Caco-2 (cell line): ENCODE measurements around the gene KLHL6. TPM values are rescaled to one million over a fixed set of nuclear protein-coding genes. Genes with fewer than 3 reads are reported as not detected.
A peak's percentile ranks its signal among the peaks of the same experiment; 100 is the strongest.

Experiments
- BruUV-seq: library from RNA; stranded (reverse); fragments of 400-500 nt; replicated peaks from 2 replicates; lab custom pipeline; 2021; lab: Mats Ljungman, UMichigan
- CTCF ChIA-PET: fragments of 300-600 bp; sonication (Branson Sonifier 250); formaldehyde crosslinking; loops from one replicate; lab custom pipeline; 2022; ENCODE audit warnings: antibody characterized with exemption; lab: Charles Lee
- POLR2A ChIA-PET: fragments of 300-600 bp; sonication (Branson Sonifier 250); formaldehyde crosslinking; loops from one replicate; lab custom pipeline; 2022; ENCODE audit warnings: antibody characterized with exemption; lab: Charles Lee
- DNase-seq, 2 experiments: peaks; one replicate each; pipeline versions ENCODE4 v3.0.0 to v3.0.0-alpha.2; 2020 to 2022
- H3K27me3 ChIP-seq: replicated peaks from 2 replicates; pipeline ENCODE4 v1.6.0; 2011; ENCODE audit warnings: low read length; ENCODE audit not compliant: control insufficient read depth, insufficient read depth
- H3K36me3 ChIP-seq: 2 replicates; pipeline ENCODE4 v1.5.1; 2011; ENCODE audit warnings: low read length; ENCODE audit not compliant: control insufficient read depth, insufficient read depth
- H3K4me1 ChIP-seq: fragments of 250-450 bp; sonication (Bioruptor Pico); 2 replicates; pipeline ENCODE4 v1.5.1; 2020; ENCODE audit warnings: mild to moderate bottlenecking
- H3K4me3 ChIP-seq: 2 replicates; pipeline ENCODE4 v1.5.1; 2011; ENCODE audit warnings: low read depth, mild to moderate bottlenecking, control low read depth, low read length
- H3K9me3 ChIP-seq: fragments of 250-450 bp; sonication (Bioruptor Pico); 2 replicates; pipeline ENCODE4 v1.5.1; 2020; ENCODE audit warnings: mild to moderate bottlenecking, moderate library complexity
- H3K27ac Mint-ChIP-seq: one replicate; pipeline ENCODE4 v1.8.0; 2022; ENCODE audit warnings: mixed read lengths; ENCODE audit not compliant: unreplicated experiment
- H3K27me3 Mint-ChIP-seq: one replicate; pipeline ENCODE4 v1.8.0; 2022; ENCODE audit warnings: mixed read lengths; ENCODE audit not compliant: insufficient read depth, unreplicated experiment
- H3K36me3 Mint-ChIP-seq: one replicate; pipeline ENCODE4 v1.8.0; 2022; ENCODE audit warnings: mild to moderate bottlenecking, mixed read lengths; ENCODE audit not compliant: insufficient read depth, unreplicated experiment
- H3K4me1 Mint-ChIP-seq: one replicate; pipeline ENCODE4 v1.8.0; 2022; ENCODE audit warnings: low read depth, mixed read lengths; ENCODE audit not compliant: unreplicated experiment
- H3K4me3 Mint-ChIP-seq: one replicate; pipeline ENCODE4 v1.8.0; 2022; ENCODE audit warnings: mild to moderate bottlenecking, moderate library complexity, mixed read lengths; ENCODE audit not compliant: unreplicated experiment
- H3K9me3 Mint-ChIP-seq: one replicate; pipeline ENCODE4 v1.8.0; 2022; ENCODE audit warnings: mixed read lengths; ENCODE audit not compliant: unreplicated experiment
- intact Hi-C: fragments of 100-400 bp; cut with micrococcal nuclease; formaldehyde crosslinking; loops from one replicate; pipeline ENCODE4 v1.10.0; 2022; ENCODE audit not compliant: unreplicated experiment
- total RNA-seq: library from RNA; stranded (reverse); gene quantifications from 2 replicates; pipeline ENCODE4 v1.2.3, GENCODE V29; 2022
- TF ChIP-seq, protein P1 (sequence below), 2 experiments: fragments of 200-600 bp in 1 of 2; IDR thresholded peaks; 1 replicate in 1 of 2; 2 replicates in 1 of 2; pipeline versions ENCODE4 v1.5.1 to v1.8.0; 2011 to 2022; ENCODE audit warnings: antibody characterized with exemption in 1 of 2, control low read depth in 1 of 2, inconsistent platforms in 1 of 2, low read depth in 1 of 2, low read length in 1 of 2, mild to moderate bottlenecking in 1 of 2, moderate library complexity in 1 of 2; ENCODE audit not compliant: insufficient read depth in 1 of 2, severe bottlenecking in 1 of 2, unreplicated experiment in 1 of 2

Gene KLHL6
- total RNA-seq, 1 experiment from 2014 or later = not detected

DNA sequence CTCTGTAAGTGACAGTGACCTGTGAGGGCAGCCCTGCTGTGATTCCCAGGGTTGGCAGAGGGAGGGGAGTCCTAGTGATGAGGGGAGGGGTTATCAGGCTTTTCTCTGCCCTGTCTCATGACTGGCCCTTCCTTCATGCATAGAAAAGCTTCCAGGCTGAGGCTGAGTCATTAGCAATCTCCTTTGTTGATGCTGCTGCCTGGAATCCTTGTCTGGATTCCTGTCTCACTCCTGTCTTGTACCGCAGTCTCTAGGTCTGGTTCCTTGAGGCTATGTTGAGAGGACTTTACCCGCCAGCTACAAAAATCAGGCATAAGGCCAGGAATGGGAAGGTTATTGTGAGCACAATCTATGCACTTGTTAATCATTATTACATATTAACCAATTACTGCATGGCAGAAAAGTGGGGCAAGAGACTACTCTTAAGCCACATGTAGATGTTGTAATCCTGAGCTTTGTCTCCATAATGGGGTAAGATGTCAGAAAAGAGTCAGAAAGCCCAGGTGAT, 7.2 kb downstream of the KLHL6 start:
- H3K36me3 Mint-ChIP-seq = no peaks in the 10 kb centered on the region
- ChIA-PET POLR2A (interaction anchor here (0.6 kb wide), 1 partner anchor 355 kb away, joined by 5 read pairs; no protein-coding TSS in a partner anchor), CTCF (interaction anchor here (0.6 kb wide), 1 partner anchor 11 kb away, joined by 3 read pairs; no protein-coding TSS in a partner anchor)
- no peaks in the 10 kb centered on the region for H3K9me3 ChIP-seq
- H3K9me3 Mint-ChIP-seq = no peaks in the 10 kb centered on the region
- TF ChIP-seq, protein P1, sequence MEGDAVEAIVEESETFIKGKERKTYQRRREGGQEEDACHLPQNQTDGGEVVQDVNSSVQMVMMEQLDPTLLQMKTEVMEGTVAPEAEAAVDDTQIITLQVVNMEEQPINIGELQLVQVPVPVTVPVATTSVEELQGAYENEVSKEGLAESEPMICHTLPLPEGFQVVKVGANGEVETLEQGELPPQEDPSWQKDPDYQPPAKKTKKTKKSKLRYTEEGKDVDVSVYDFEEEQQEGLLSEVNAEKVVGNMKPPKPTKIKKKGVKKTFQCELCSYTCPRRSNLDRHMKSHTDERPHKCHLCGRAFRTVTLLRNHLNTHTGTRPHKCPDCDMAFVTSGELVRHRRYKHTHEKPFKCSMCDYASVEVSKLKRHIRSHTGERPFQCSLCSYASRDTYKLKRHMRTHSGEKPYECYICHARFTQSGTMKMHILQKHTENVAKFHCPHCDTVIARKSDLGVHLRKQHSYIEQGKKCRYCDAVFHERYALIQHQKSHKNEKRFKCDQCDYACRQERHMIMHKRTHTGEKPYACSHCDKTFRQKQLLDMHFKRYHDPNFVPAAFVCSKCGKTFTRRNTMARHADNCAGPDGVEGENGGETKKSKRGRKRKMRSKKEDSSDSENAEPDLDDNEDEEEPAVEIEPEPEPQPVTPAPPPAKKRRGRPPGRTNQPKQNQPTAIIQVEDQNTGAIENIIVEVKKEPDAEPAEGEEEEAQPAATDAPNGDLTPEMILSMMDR (IDR thresholded peaks at IDR 0.05; ENCODE audit: insufficient read depth in 1 of 2, low read depth in 1 of 2, low read length in 1 of 2, severe bottlenecking in 1 of 2, unreplicated experiment in 1 of 2) = no peak
- H3K4me3 Mint-ChIP-seq = no peak overlapping the region
- no peaks in the 10 kb centered on the region for H3K36me3 ChIP-seq
- peaks cover 31% of the 10 kb centered on the region for H3K4me1 Mint-ChIP-seq
- peaks cover 25% of the 10 kb centered on the region for H3K4me1 ChIP-seq
- peak; percentile 74 to 86 for DNase-seq
- intact Hi-C loops = loop anchor here (1.0 to 5.0 kb wide), 2 partner anchors 28 to 46 kb away; no protein-coding TSS in a partner anchor
- H3K27ac Mint-ChIP-seq = peak overlapping the region; percentile 56
- BruUV-seq = no TSS peak
- H3K27me3 ChIP-seq = no peaks in the 10 kb centered on the region
- no peak overlapping the region for H3K4me3 ChIP-seq
- H3K27me3 Mint-ChIP-seq = no peaks in the 10 kb centered on the region

DNA sequence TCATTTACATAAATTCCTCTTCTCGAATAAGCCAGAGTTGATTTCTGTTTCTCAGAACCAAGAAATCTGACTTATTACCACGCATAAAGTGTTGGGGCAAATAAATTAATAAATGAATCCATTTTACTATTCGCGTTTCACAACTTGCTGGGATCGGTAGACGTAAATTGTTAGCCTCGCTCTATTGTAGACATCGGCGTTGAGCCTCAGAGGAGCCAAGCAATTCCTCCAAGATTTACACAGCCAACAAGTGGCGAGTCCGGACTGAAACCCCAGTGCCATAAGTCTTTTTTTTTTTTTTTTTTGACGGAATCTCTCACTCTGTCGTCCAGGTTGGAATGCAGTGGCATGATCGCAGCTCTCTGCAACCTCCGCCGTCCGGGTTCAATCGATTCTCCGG, 8.9 kb downstream of the KLHL6 start:
- Histone ChIP-seq H3K27me3 (no peaks in the 10 kb centered on the region), H3K4me1 (peaks cover 18% of the 10 kb centered on the region), H3K36me3 (no peaks in the 10 kb centered on the region), H3K9me3 (no peaks in the 10 kb centered on the region), H3K4me3 (no peak overlapping the region)
- Mint-ChIP-seq H3K36me3 (no peaks in the 10 kb centered on the region), H3K27ac (no peak overlapping the region), H3K4me3 (no peak overlapping the region), H3K9me3 (no peaks in the 10 kb centered on the region), H3K4me1 (peaks cover 21% of the 10 kb centered on the region), H3K27me3 (no peaks in the 10 kb centered on the region)
- POLR2A ChIA-PET = no interaction called here
- no TSS peak for BruUV-seq
- CTCF ChIA-PET = no interaction called here
- DNase-seq = no peak
- TF ChIP-seq, protein P1 (IDR thresholded peaks at IDR 0.05; ENCODE audit: insufficient read depth in 1 of 2, low read depth in 1 of 2, low read length in 1 of 2, severe bottlenecking in 1 of 2, unreplicated experiment in 1 of 2) = no peak
- intact Hi-C loops = loop anchor here (5.0 kb wide), 1 partner anchor 44 kb away; no protein-coding TSS in a partner anchor

DNA sequence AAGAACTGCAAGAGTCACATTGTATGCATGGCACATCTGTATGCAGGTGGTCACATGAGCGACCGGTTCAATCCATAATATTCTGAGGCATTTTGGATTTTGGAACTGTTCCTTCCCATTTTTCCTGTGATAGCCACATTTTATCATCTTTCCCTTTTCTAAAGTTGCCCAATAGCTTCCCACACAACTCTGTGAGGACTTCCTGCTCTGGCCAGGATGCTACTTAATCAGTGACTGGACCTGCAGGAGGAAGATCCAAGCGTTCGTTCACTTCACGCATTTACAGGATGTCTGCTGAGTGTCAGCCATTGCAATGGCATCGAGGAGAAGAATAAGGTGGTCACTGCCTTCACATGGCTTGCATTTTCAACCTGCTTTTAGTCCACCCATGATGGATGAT, 9.8 kb downstream of the KLHL6 start:
- no peaks in the 10 kb centered on the region for H3K9me3 Mint-ChIP-seq
- peaks cover 13% of the 10 kb centered on the region for H3K4me1 Mint-ChIP-seq
- intact Hi-C loops = loop anchor here (5.0 kb wide), 1 partner anchor 43 kb away; no protein-coding TSS in a partner anchor
- Histone ChIP-seq H3K27me3 (no peaks in the 10 kb centered on the region), H3K36me3 (no peaks in the 10 kb centered on the region), H3K4me3 (no peak overlapping the region), H3K9me3 (no peaks in the 10 kb centered on the region), H3K4me1 (peaks cover 18% of the 10 kb centered on the region)
- BruUV-seq = no TSS peak
- no peak for DNase-seq
- TF ChIP-seq, protein P1 (IDR thresholded peaks at IDR 0.05; ENCODE audit: insufficient read depth in 1 of 2, low read depth in 1 of 2, low read length in 1 of 2, severe bottlenecking in 1 of 2, unreplicated experiment in 1 of 2) = no peak
- H3K4me3 Mint-ChIP-seq = no peak overlapping the region
- ChIA-PET CTCF (no interaction called here), POLR2A (no interaction called here)
- H3K27ac Mint-ChIP-seq = no peak overlapping the region
- H3K27me3 Mint-ChIP-seq = no peaks in the 10 kb centered on the region
- no peaks in the 10 kb centered on the region for H3K36me3 Mint-ChIP-seq
